Measurements from ENCODE around the gene PCDH1.

Gene PCDH1

DNA sequence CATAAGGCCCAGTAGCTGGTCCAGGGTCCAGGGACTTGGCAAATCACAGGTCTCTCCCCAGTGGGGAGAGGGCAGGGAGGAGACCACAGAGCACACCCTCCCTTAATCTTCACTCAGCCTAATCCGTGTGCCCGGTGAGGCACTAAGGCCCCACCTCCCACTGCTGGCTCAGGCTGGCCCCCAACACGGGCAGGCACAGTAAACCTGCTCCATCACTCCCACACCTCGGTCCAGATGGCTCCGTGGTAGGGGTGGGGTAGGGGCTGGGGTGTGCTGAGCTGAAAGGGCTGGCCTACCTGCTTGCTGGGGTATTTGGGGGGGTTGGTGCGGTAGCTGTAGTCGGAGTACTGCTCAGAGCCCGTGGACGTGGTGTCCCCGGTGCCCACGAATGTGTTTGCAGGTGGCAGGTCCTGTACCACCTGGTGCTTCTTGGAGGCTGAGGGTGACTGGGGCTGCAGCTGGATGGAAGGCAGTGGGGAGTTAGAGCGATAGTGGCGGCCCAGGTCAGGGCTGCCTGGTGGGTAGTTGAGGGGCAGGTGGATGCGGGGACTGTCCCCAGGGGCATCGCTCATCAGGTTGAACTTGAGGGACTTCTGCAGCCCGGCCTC is 15.2 kb downstream of the PCDH1 start:
- intact Hi-C loops (cut with micrococcal nuclease): no loop called here
- Mint-ChIP-seq H3K36me3 (ENCODE audit: low read depth) (no peaks in the 10 kb centered on the region), H3K27ac (no peak overlapping the region), H3K27me3 (peaks cover 60% of the 10 kb centered on the region), H3K4me1 (ENCODE audit: low read depth) (peaks cover 18% of the 10 kb centered on the region), H3K4me3 (no peak overlapping the region), H3K9me3 (no peaks in the 10 kb centered on the region)

DNA sequence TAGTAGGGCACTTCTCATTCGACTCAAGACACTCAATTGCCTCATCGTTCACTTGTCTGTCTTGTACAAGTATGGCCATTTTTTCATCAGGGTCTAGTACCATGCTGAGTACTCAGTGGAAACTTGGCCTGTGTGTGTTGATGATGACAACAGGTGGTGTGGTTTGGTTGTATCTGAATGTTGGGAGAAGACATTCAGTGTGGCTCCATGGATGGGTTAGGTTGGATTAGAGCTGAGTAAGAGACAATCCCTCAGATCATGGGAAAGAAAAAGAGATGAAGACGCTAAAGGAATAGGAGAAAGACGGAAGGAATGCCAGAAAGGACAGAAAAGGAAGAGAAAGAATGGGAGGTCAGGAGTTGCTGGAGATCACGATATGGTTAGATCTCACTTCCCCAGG is 17.0 kb downstream of the PCDH1 start:
- Mint-ChIP-seq H3K27ac (no peak overlapping the region), H3K9me3 (no peaks in the 10 kb centered on the region), H3K36me3 (ENCODE audit: low read depth) (no peaks in the 10 kb centered on the region), H3K27me3 (peaks cover 56% of the 10 kb centered on the region), H3K4me1 (ENCODE audit: low read depth) (peaks cover 18% of the 10 kb centered on the region), H3K4me3 (no peak overlapping the region)
- intact Hi-C loops (cut with micrococcal nuclease): no loop called here

DNA sequence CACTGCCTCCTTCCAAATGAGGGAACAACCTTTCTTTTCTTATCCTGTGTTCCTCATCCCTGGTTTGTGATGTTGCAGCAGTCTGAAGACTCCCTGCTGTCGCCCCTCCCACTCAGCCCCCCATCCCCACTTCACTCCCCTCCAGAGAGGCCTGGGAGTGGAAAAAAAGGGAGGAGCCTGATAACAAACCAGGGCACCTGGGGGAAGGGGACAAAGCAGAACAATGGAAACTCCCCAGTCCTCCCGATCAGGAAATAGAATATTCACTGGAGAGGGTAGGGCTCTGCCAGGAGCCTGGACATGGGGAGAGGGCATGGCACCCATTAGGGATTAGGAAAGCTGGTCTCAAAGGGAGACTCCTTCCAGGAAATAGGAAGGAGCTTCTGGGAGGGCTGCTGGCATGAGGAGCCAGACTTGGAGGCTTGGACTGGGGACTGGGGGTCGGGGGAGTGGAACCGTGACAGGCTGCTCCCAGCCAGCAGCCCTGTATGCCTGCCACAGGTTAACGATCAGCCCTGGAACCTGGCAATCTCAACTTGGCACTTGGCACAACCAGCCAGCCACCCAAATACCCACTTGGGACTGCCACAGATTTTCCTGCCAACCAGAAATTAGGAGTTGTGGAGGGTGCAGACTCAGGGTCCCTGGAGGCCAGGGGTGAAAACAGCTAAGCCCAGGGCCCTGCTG is 20.0 kb downstream of the PCDH1 start:
- Mint-ChIP-seq H3K36me3 (ENCODE audit: low read depth) (no peaks in the 10 kb centered on the region), H3K4me1 (ENCODE audit: low read depth) (peaks cover 18% of the 10 kb centered on the region), H3K27ac (no peak overlapping the region), H3K27me3 (peaks cover 57% of the 10 kb centered on the region), H3K9me3 (no peaks in the 10 kb centered on the region), H3K4me3 (no peak overlapping the region)
- intact Hi-C loops (cut with micrococcal nuclease): no loop called here

GRCh38 chr5:141857226-141857625 is 21.0 kb downstream of the PCDH1 start:
- H3K27ac Mint-ChIP-seq: no peak overlapping the region
- no peak overlapping the region for H3K4me3 Mint-ChIP-seq
- no peaks in the 10 kb centered on the region for H3K36me3 Mint-ChIP-seq (ENCODE audit: low read depth)
- no peaks in the 10 kb centered on the region for H3K9me3 Mint-ChIP-seq
- H3K4me1 Mint-ChIP-seq (ENCODE audit: low read depth): peaks cover 13% of the 10 kb centered on the region
- intact Hi-C loops (cut with micrococcal nuclease): no loop called here
- H3K27me3 Mint-ChIP-seq: peaks cover 56% of the 10 kb centered on the region

- Mint-ChIP-seq H3K9me3 (no peaks in the 10 kb centered on the region), H3K4me1 (ENCODE audit: low read depth) (peaks cover 3% of the 10 kb centered on the region), H3K27me3 (peaks cover 51% of the 10 kb centered on the region), H3K36me3 (ENCODE audit: low read depth) (no peaks in the 10 kb centered on the region), H3K4me3 (no peak overlapping the region), H3K27ac (no peak overlapping the region)
- intact Hi-C loops (cut with micrococcal nuclease): no loop called here
These were observed 22.0 kb downstream of the PCDH1 start for GRCh38 chr5:141856037-141856790.

DNA sequence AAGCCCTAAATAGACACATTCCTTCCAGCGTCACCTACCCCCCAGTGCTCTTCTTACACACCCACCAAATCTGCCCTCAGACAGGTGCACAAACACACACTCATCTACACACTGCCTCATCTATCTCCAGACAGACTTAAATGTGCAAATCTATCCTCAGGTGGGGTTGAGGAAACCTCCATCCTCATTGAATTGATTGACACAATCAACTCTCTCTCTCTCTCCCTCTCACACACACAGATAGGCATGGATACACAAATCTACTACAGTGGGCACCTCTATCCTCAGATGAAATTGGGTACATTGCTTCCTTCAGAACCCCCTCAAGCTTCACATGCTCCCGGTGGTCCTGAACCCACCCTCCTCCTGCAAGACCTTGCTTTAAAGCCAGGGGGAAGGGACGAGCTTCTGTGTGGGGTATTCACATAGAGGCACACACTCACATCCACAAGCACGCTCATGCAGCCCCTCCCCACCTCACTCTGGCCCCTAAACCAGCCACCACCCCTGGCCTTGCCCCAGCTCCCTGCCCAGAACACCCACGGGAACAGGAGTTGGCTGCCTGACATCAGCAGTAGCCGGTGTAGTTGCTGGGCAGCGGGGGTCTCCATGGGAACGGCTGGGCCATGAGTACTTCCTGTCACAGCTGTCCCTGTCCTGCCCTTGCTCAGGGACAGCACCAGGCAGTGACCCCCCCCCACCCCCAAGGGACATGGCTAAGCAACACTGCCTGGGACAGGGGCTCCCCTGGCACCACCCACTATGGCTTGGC is 22.8 kb downstream of the PCDH1 start:
- intact Hi-C loops (cut with micrococcal nuclease): no loop called here
- peaks cover 55% of the 10 kb centered on the region for H3K27me3 Mint-ChIP-seq
- no peak overlapping the region for H3K27ac Mint-ChIP-seq
- no peaks in the 10 kb centered on the region for H3K36me3 Mint-ChIP-seq (ENCODE audit: low read depth)
- no peaks in the 10 kb centered on the region for H3K4me1 Mint-ChIP-seq (ENCODE audit: low read depth)
- no peak overlapping the region for H3K4me3 Mint-ChIP-seq
- H3K9me3 Mint-ChIP-seq: no peaks in the 10 kb centered on the region

DNA sequence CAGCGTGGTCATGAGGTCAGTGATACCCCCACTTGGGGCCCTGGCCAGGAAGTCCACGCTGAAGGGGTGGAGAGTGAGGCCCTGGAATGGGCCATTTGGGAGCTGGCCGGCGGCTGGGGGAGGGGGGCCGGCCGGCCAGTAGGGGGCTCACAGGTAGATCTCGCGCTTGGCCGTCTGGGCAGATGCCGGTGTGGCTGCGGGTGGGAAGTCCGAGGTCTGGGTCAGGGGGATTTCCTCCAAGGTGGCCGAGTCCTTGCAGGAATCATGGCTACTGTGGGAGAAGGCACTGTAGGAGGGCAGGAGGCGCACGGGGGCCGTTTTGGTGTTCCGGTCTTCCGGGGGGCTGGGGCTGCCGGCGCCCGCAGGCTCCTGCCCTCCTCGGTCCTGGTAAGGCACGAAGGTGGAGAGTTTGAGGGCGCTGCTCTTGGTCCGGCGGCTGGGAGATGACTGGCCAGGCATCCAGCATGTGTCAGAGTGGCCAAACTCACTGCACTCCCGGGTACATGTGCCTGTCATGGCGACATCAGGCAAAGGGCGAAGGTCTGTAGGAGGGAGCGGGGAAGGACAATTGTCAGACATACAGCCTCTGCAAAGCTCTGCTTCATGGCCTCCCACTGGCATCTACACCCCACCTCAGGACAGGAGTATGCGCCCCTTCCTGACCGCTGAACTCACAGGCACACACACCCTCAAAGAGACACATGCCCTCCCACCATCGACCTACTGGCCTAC is 24.1 kb downstream of the PCDH1 start:
- H3K9me3 Mint-ChIP-seq: no peaks in the 10 kb centered on the region
- no peak overlapping the region for H3K4me3 Mint-ChIP-seq
- peaks cover 3% of the 10 kb centered on the region for H3K4me1 Mint-ChIP-seq (ENCODE audit: low read depth)
- intact Hi-C loops (cut with micrococcal nuclease): no loop called here
- no peak overlapping the region for H3K27ac Mint-ChIP-seq
- peaks cover 43% of the 10 kb centered on the region for H3K27me3 Mint-ChIP-seq
- no peaks in the 10 kb centered on the region for H3K36me3 Mint-ChIP-seq (ENCODE audit: low read depth)

DNA sequence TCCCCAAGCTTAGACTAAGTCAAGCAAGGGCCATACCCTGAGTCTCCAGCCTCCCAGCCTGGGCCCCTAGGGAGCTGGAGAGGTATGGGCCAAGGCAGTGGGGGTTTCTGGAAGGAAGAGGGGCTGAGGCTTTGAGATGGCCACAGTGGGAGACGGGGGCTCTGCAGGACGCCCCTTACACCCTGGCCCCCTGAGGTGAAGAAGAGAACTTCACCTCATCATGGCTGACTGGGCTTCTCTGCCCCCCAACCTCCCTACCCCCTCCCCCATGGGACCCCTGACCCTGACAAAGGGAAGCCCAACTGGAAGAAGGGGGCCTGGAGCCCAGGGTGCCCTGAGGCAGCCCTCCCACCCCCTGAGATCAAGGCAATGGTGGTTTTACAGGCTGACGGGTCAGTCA is 25.8 kb downstream of the PCDH1 start:
- Mint-ChIP-seq H3K27ac (no peak overlapping the region), H3K36me3 (ENCODE audit: low read depth) (no peaks in the 10 kb centered on the region), H3K27me3 (peaks cover 46% of the 10 kb centered on the region), H3K9me3 (no peaks in the 10 kb centered on the region), H3K4me3 (no peak overlapping the region), H3K4me1 (ENCODE audit: low read depth) (peaks cover 11% of the 10 kb centered on the region)
- intact Hi-C loops (cut with micrococcal nuclease): no loop called here

GRCh38 chr5:141851195-141851874 is 26.9 kb downstream of the PCDH1 start:
- Mint-ChIP-seq H3K4me1 (ENCODE audit: low read depth) (peaks cover 11% of the 10 kb centered on the region), H3K27ac (peak overlapping the region; percentile 50), H3K9me3 (no peaks in the 10 kb centered on the region), H3K4me3 (no peak overlapping the region), H3K27me3 (peaks cover 46% of the 10 kb centered on the region), H3K36me3 (ENCODE audit: low read depth) (no peaks in the 10 kb centered on the region)
- intact Hi-C loops (cut with micrococcal nuclease): no loop called here

- peaks cover 47% of the 10 kb centered on the region for H3K27me3 Mint-ChIP-seq
- peak overlapping the region; percentile 50 for H3K27ac Mint-ChIP-seq
- peak overlapping the region; percentile 54 for H3K4me3 Mint-ChIP-seq
- intact Hi-C loops (cut with micrococcal nuclease): no loop called here
- H3K36me3 Mint-ChIP-seq (ENCODE audit: low read depth): no peaks in the 10 kb centered on the region
- H3K9me3 Mint-ChIP-seq: no peaks in the 10 kb centered on the region
- H3K4me1 Mint-ChIP-seq (ENCODE audit: low read depth): peaks cover 16% of the 10 kb centered on the region
These were observed 27.4 kb downstream of the PCDH1 start for GRCh38 chr5:141850786-141851185.

- intact Hi-C loops (cut with micrococcal nuclease): no loop called here
- H3K27me3 Mint-ChIP-seq: peaks cover 47% of the 10 kb centered on the region
- H3K27ac Mint-ChIP-seq: peak overlapping the region; percentile 73
- no peaks in the 10 kb centered on the region for H3K9me3 Mint-ChIP-seq
- H3K4me3 Mint-ChIP-seq: peak overlapping the region; percentile 72
- H3K36me3 Mint-ChIP-seq (ENCODE audit: low read depth): no peaks in the 10 kb centered on the region
- H3K4me1 Mint-ChIP-seq (ENCODE audit: low read depth): peaks cover 21% of the 10 kb centered on the region
These were observed 27.9 kb downstream of the PCDH1 start for GRCh38 chr5:141850244-141850768.

DNA sequence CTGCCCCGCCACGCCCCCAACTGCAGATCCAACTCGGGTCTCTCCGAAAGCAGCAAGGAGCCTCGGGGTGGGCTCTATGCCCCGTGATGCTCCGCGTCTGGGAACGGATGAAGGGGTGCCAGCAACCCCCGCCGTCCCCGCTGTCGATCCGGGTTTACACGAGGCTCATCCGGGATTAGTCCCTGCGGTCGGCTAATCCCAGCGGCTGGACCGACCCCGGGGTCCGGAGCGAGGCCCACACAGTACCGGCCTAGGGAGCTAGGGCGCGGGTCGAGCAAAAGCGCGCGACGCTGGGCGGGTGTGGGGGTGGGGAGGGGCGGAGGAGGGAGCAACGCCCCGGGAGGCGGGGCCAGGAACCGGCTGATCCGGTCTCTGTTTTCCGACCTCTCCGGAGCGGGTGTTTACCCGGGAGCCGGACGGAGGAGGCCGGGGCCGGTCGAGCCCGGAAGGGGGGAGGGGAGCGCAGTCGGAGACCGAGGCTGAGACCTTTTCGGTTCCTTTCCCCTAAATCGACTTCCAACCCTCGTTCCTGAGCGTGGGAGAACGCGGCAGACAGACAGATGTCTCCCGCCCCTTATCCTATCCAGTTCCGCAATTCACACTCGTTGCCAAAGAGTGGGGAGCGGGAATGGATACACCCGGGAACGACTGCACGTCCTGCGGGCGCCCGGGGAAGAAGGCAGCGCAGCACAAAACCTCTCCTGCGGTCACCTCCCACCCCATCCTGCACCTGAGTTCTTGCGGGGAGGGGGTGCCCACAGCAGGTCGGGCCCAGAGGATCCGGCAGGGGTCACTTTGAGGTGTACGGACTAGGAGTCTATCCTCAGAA is 28.6 kb downstream of the PCDH1 start:
- Mint-ChIP-seq H3K4me3 (peak overlapping the region; percentile 72), H3K36me3 (ENCODE audit: low read depth) (no peaks in the 10 kb centered on the region), H3K27ac (peak overlapping the region; percentile 73), H3K9me3 (no peaks in the 10 kb centered on the region), H3K27me3 (peaks cover 44% of the 10 kb centered on the region), H3K4me1 (ENCODE audit: low read depth) (peaks cover 24% of the 10 kb centered on the region)
- intact Hi-C loops (cut with micrococcal nuclease): no loop called here

Measured in dendritic cell treated with granulocyte-macrophage colony-stimulating factor and Interleukin-4, amounts not matched to agents 40 ng/mL and 50 ng/mL, for 4 days (primary cell).